SKM-1 treated with dmso at 0.1 percent for 144 hours (cell line): ENCODE results near the gene NAPEPLD.
"Not testable (repeated sequence)": the region's sequence is repeated elsewhere in the genome, so short reads cannot be mapped to it uniquely, and the experiment has no call there.

Experiments used
- DNase-seq: peaks from one replicate; lab custom pipeline; 2025; ENCODE audit not compliant: unreplicated experiment; lab: John Stamatoyannopoulos, UW

The NAPEPLD gene

DNA sequence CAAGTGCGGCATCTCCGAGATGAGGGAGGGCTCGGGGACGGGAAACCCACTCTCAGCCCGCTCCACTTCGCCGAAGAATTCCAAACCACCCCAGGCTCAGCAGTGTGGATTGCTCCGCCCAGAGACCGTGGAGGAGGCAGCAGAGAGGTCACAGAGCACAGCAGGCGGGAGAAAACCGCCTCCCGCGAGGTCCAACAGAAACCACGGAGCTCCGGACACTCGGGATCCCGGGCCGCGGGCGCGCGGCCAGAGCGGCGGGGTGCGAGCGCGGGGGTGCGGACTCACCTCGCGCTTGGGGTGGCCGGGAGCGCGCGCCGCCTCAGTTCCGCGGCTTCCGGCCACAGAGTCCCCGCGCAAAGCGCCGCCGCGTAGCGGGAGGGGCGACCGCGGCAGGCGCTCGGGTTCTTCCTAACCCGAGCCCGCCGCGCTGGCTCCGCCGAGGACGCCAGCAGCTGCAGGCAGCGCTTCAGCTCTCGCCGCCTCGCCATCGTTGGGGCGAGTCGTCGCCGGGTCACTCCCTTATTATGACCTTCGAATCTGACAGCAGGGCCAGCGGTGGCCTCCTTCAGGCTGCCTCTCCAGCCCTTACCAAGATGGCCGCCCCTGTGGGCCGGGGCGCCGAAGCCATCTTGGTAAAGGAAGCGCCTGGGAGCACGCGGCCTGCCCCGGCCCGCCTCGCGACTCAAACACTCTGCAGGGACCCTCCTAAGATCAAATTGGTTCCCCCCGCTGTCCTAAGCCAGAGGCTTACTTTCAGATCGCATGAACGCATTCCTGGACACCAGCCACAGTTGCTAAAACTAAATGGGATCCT is at the start of gene NAPEPLD:
TSS of gene NAPEPLD (minus strand) at position 106 of the 814 bp plus-strand sequence. CDS start 20,323 bp downstream, outside the sequence.
- peak; percentile 72 for DNase-seq

DNA sequence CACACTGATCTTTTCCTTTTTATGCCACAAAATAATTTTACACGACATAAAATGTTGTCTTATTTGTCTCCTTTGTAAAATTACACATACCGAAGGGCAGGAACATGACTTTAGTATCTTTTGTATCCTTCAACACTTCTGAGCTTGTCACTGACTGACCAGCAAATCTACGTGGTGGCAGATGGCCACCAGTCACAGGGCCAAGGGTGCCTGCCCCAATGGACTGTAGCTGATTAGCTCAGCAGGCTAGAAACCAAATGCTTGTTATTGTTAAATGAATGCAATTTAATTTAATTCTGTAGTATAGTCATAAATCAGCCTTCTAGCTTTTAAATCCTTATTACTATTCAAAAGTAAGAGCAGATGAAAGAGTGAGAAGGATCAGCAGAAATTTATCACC is 49.2 kb upstream of the NAPEPLD start:
- not testable (repeated sequence) for DNase-seq

DNA sequence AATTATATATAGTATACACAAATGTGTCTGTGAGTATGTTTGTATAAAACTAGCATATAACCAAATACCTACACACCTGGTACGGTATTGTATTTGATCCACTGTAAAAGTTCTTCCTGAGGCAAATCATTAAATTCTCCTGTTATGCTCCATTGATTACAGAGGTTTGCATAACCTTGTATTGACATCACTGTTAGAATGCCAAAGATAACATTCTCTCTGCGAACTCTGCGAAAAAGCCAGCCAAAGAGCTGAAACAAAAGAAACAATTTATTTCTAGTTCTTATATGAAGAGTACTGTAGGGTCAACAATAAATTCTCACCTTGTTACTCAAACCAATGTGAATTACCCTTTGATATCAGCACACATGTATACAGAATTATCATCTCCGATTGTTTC is 46.5 kb upstream of the NAPEPLD start:
- DNase-seq = not testable (repeated sequence)

DNA sequence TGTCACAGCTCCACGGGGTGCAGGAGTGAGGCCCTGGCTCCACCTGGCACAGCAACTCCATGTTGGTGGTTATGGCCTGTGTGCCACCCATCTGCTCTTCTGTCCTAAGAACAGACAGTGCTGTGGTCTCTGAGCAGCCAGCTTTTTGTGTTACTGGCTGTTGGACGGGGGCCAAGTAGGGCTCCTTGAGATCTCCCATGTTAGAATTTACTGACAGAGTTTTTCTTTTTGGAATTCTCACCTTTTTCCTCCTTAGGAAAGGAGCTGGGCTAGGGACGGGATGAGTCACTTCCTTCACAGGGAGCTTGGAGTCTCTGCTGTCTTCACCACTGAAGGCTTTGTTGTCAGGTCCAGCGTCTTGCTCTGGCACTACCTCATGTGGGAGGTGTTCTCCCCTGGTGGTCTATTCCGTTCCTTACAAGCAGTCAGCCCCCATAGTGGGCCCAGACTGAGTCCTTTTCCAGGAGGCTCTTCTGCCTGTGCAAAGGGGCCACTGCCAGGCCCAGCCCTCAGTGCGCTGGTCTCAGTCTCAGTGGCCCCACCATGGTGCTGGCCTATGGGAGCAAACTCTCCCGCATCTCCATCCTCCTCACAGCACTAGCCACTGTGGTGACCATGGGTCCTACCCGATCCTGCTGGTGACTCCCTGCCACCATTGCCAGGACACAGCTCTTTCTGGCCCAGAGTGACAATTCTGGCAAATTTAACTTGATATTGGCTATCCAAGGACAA is 23.7 kb upstream of the NAPEPLD start:
- not testable (repeated sequence) for DNase-seq

DNA sequence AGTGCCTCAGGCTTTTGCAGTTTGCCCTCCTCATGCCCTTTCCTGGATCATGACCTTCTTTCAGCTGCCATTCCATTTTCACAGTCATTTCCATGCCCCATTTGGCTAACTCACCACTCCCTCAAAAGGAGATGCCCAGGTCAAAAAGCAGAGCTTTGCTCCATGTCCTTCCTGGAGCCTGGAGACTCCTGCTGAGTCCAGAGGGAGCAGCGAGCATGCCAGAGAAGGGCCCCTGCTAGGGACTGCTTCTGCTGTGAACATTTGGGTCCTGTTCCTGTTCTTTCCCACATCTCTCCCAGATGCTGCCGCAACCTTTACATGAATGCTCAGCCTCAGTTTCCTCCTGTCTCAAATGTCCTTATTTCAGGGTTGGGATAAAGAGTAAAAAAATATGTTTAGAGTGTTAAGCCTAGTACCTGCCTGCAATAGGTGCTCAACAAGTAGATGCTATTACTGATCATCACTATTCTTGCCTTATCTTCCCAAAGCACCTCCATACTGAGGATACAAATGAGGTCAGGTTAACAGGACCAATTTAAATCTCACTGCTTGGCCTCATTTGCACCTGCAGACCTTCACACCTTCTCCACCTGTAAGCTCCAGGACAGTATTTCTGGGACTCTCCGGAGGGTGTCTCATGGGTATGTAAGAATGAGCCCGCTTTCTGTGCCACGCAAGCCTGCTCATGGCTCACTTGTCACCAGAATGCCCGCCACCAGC is 23.0 kb upstream of the NAPEPLD start:
- DNase-seq = not testable (repeated sequence)

- DNase-seq = not testable (repeated sequence)
Observed at GRCh38 chr7:103166921-103167544, 18.1 kb upstream of the NAPEPLD start.

GRCh38 chr7:103163087-103163825 is 14.4 kb upstream of the NAPEPLD start:
- not testable (repeated sequence) for DNase-seq

DNA sequence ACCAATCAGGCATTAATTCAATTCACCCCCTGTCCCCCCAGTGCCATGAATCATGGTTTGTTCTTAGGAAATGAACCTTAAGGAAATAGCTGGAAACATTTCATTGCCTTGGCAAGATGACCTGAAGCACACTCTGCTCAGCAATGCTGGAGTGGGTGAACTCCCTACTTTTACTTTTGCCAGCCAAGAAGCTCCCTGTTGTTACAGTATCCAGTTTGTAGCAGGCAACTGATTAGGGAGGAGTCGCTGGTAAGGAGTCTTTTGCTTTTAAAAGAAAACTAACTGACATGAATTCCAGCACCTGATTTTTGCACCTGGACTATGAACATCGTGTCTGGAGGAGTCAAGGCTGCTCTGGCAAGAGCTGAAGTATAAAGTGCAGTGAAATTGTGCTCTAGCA is 13.7 kb upstream of the NAPEPLD start:
- DNase-seq = not testable (repeated sequence)

- not testable (repeated sequence) for DNase-seq
Observed at GRCh38 chr7:103161998-103162616, 13.2 kb upstream of the NAPEPLD start.

- not testable (repeated sequence) for DNase-seq
Observed at GRCh38 chr7:103159072-103159471, 10.2 kb upstream of the NAPEPLD start.

DNA sequence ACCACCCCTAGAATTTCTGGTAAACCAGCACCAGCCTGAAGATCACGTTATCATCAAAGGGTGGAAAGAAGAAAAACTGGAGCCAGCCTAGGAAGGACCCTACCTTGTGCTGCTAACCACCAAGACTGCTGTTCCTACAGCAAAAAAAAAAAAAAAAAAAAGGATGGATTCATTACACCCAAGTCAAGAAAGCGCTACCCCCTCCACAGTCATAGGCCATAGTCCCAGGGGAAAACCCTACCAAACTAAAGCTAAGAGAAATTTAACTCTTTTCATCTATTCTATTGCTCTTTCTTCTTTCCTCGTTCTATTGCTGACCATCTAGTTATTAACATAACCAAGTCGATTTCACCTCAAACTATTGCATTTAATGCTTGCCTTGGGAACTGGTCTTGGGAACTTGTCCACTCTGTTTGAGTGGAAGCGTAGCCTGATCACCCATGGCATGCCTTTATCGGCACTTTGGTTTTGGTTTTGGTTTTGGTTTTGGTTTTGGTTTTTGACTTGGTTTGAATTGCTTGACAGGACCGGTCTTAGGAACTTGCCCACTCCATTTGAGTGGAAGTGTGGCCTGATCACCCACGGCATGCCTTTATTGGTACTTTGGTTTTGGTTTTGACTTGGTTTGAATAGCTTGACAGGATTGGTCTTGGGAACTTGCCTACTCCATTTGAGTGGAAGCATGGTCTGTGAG is 6.6 kb upstream of the NAPEPLD start:
- not testable (repeated sequence) for DNase-seq

GRCh38 chr7:103154042-103154441 is 5.1 kb upstream of the NAPEPLD start:
- no peak for DNase-seq

DNA sequence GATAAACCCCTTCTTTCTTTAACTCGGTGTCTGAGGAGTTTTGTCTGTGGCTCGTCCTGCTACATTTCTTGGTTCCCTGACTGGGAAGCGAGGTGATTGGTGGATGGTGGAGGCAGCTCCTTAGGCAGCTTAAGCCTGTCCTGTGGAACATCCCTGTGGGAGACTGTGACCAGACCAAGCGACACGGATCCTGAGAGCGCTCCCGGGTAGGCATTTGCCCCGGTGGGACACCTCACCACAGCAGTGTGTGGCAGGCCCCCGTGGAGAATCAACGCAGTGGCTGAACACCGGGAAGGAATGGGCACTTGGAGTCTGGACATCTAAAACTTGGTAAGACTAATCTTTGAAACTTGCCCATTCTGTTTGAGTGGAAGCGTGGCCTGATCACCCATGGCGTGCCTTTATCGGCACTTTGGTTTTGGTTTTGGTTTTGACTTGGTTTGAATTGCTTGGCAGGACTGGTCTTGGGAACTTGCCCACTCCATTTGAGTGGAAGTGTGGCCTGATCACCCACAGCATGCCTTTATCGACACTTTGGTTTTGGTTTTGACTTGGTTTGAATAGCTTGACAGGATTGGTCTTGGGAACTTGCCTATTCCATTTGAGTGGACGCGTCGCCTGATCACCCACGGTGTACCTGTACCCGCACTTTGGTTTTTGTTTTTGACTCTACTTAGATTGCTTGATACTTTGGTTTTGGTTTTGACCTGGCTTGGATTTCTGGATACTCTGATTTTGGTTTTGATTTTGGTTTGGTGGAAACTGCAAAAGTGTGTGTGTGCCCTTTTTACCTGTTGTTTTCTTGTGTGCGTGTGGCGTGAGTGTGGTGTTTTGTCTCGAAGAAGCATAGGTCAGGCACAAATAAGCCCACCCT is 4.1 kb upstream of the NAPEPLD start:
- DNase-seq = not testable (repeated sequence)

DNA sequence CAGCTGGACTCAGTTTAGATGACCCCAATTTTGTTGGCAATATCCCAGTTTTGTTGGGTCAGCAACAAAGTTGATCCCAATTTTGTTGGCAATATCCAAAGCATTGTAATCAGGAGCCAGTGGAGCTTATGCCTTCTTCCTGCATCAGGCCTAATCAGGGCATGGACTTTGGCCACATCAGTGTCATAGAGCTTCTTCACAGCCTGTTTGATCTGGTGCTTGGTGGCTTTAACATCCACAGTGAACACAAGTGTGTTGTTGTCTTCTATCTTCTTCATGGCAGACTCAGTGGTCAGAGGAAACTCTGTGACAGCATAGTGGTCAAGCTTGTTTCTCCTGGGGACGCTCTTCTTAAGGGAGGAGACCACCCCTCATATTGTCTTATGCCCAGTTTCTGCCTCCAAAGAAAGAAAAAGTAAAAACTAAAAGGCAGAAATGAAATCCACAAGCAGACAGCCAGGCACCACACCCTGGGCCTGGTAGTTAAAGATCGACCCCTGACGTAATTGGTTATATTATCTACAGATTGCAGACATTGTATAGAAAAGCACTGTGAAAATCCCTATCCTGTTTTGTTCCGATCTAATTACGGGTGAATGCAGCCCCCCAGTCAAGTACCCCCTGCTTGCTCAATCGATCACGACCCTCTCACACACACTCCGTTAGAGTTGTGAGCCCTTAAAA is 3.2 kb upstream of the NAPEPLD start:
- DNase-seq = not testable (repeated sequence)

DNA sequence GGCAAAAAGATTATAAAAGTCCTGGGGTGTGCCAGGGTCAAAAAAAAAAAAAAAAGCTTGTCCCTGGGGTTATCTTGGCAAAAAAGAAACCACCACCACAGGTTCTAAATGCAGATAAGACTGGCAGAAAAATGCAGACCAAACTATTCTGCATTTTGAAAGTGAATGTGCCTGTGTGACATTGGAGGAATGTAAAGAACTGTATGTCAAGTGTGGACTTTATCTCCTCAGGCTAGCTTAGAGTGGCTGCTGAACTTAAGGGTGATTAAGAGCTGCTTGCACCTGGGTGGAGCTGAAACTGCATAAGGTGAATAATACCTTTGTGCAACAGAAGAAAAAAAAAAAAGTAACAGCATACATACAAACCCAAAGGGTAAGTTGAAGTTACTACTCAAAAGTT is 1.3 kb upstream of the NAPEPLD start:
- DNase-seq = no peak

- no peak for DNase-seq
Observed at GRCh38 chr7:103149808-103150180, 895 bp upstream of the NAPEPLD start.

GRCh38 chr7:103148131-103148993 is 537 bp downstream of the NAPEPLD start:
- DNase-seq = peak; percentile 37
